BLaER1 (cell line): ENCODE results near the gene CEPT1.

Experiments used
- H3K27ac ChIP-seq: shearing (Covaris generic); formaldehyde crosslinking; 2 replicates; pipeline ENCODE4 v1.8.1; 2022
- H3K27me3 ChIP-seq: shearing (Covaris generic); formaldehyde crosslinking; 2 replicates; pipeline ENCODE4 v1.8.1; 2022
- H3K36me3 ChIP-seq: shearing (Covaris generic); formaldehyde crosslinking; 2 replicates; pipeline ENCODE4 v1.8.1; 2022
- H3K4me1 ChIP-seq: shearing (Covaris generic); formaldehyde crosslinking; 2 replicates; pipeline ENCODE4 v1.8.1; 2022
- H3K4me2 ChIP-seq: shearing (Covaris generic); formaldehyde crosslinking; 2 replicates; pipeline ENCODE4 v1.8.1; 2022
- H3K4me3 ChIP-seq: shearing (Covaris generic); formaldehyde crosslinking; 2 replicates; pipeline ENCODE4 v1.8.1; 2022
- H3K9ac ChIP-seq: shearing (Covaris generic); formaldehyde crosslinking; 2 replicates; pipeline ENCODE4 v1.8.1; 2022
- H3K9me3 ChIP-seq: shearing (Covaris generic); formaldehyde crosslinking; 2 replicates; pipeline ENCODE4 v1.8.1; 2022
- H4K20me1 ChIP-seq: shearing (Covaris generic); formaldehyde crosslinking; 2 replicates; pipeline ENCODE4 v1.8.1; 2022
- Cebpa-rat ChIP-seq: shearing (Covaris generic); IDR thresholded peaks from 2 replicates; pipeline ENCODE4 v1.8.1; 2022

Gene CEPT1

GRCh38 chr1:111217183-111217910, 77.3 kb downstream of the CEPT1 start:
- Histone ChIP-seq H3K36me3 (no peaks in the 10 kb centered on the region), H3K4me2 (peak overlapping the region; percentile 76), H3K4me3 (no peak overlapping the region), H4K20me1 (no peaks in the 10 kb centered on the region), H3K27ac (peak overlapping the region; percentile 88), H3K27me3 (no peaks in the 10 kb centered on the region), H3K9ac (no peak overlapping the region), H3K9me3 (no peaks in the 10 kb centered on the region), H3K4me1 (peaks cover 100% of the 10 kb centered on the region)
- TF ChIP-seq Cebpa-rat, result no peak

- no peaks in the 10 kb centered on the region for H3K27me3 ChIP-seq
- no peaks in the 10 kb centered on the region for H3K36me3 ChIP-seq
- H3K4me3 ChIP-seq, result no peak overlapping the region
- H3K27ac ChIP-seq, result peak overlapping the region; percentile 91
- no peak for TF ChIP-seq Cebpa-rat
- H3K4me1 ChIP-seq, result peaks cover 96% of the 10 kb centered on the region
- no peaks in the 10 kb centered on the region for H3K9me3 ChIP-seq
- peak overlapping the region; percentile 90 for H3K4me2 ChIP-seq
- no peaks in the 10 kb centered on the region for H4K20me1 ChIP-seq
- peak overlapping the region; percentile 68 for H3K9ac ChIP-seq
Measured at GRCh38 chr1:111218701-111219556, 78.9 kb downstream of the CEPT1 start.

- Histone ChIP-seq H4K20me1 (no peaks in the 10 kb centered on the region), H3K4me2 (peak overlapping the region; percentile 90), H3K9ac (peak overlapping the region; percentile 68), H3K27ac (peak overlapping the region; percentile 91), H3K4me3 (peak overlapping the region; percentile 16; the same call in 1 of the 2 replicates), H3K27me3 (no peaks in the 10 kb centered on the region), H3K9me3 (no peaks in the 10 kb centered on the region), H3K4me1 (peaks cover 88% of the 10 kb centered on the region), H3K36me3 (no peaks in the 10 kb centered on the region)
- TF ChIP-seq Cebpa-rat, result no peak
Measured at GRCh38 chr1:111219557-111220286, 79.7 kb downstream of the CEPT1 start.

GRCh38 chr1:111220302-111220890, 80.4 kb downstream of the CEPT1 start:
- peak overlapping the region; percentile 16; the same call in 1 of the 2 replicates for H3K4me3 ChIP-seq
- peak overlapping the region; percentile 68 for H3K9ac ChIP-seq
- H3K27me3 ChIP-seq, result no peaks in the 10 kb centered on the region
- H4K20me1 ChIP-seq, result no peaks in the 10 kb centered on the region
- no peaks in the 10 kb centered on the region for H3K36me3 ChIP-seq
- no peak for TF ChIP-seq Cebpa-rat
- H3K4me1 ChIP-seq, result peaks cover 82% of the 10 kb centered on the region
- H3K27ac ChIP-seq, result peak overlapping the region; percentile 91
- no peaks in the 10 kb centered on the region for H3K9me3 ChIP-seq
- H3K4me2 ChIP-seq, result peak overlapping the region; percentile 90

- no peaks in the 10 kb centered on the region for H4K20me1 ChIP-seq
- TF ChIP-seq Cebpa-rat, result no peak
- H3K4me2 ChIP-seq, result peak overlapping the region; percentile 90
- peaks cover 73% of the 10 kb centered on the region for H3K4me1 ChIP-seq
- peak overlapping the region; percentile 68 for H3K9ac ChIP-seq
- H3K9me3 ChIP-seq, result no peaks in the 10 kb centered on the region
- no peaks in the 10 kb centered on the region for H3K27me3 ChIP-seq
- no peaks in the 10 kb centered on the region for H3K36me3 ChIP-seq
- peak overlapping the region; percentile 91 for H3K27ac ChIP-seq
- no peak overlapping the region for H3K4me3 ChIP-seq
Measured at GRCh38 chr1:111221276-111221632, 81.2 kb downstream of the CEPT1 start.

GRCh38 chr1:111221633-111222291, 81.7 kb downstream of the CEPT1 start:
- Histone ChIP-seq H3K27ac (peak overlapping the region; percentile 91), H3K4me3 (peak overlapping the region; percentile 38; the same call in 1 of the 2 replicates), H4K20me1 (no peaks in the 10 kb centered on the region), H3K4me2 (peak overlapping the region; percentile 90), H3K36me3 (no peaks in the 10 kb centered on the region), H3K9me3 (no peaks in the 10 kb centered on the region), H3K4me1 (peaks cover 68% of the 10 kb centered on the region), H3K27me3 (no peaks in the 10 kb centered on the region), H3K9ac (peak overlapping the region; percentile 68)
- TF ChIP-seq Cebpa-rat, result no peak

- no peaks in the 10 kb centered on the region for H4K20me1 ChIP-seq
- H3K27me3 ChIP-seq, result no peaks in the 10 kb centered on the region
- peak overlapping the region; percentile 90 for H3K4me2 ChIP-seq
- peak overlapping the region; percentile 38 for H3K4me3 ChIP-seq
- H3K9ac ChIP-seq, result peak overlapping the region; percentile 68
- no peak for TF ChIP-seq Cebpa-rat
- H3K27ac ChIP-seq, result peak overlapping the region; percentile 91
- peaks cover 61% of the 10 kb centered on the region for H3K4me1 ChIP-seq
- no peaks in the 10 kb centered on the region for H3K9me3 ChIP-seq
- no peaks in the 10 kb centered on the region for H3K36me3 ChIP-seq
Measured at GRCh38 chr1:111222308-111223125, 82.5 kb downstream of the CEPT1 start.

GRCh38 chr1:111223126-111223685, 83.2 kb downstream of the CEPT1 start:
- H4K20me1 ChIP-seq, result no peaks in the 10 kb centered on the region
- 0 out of 2 replicates have a peak overlapping the region, but pooled peaks have one; percentile 20 for H3K27ac ChIP-seq
- H3K9ac ChIP-seq, result no peak overlapping the region; the same call in 1 of the 2 replicates

More at GRCh38 chr1:111223126-111223685, 83.2 kb downstream of the CEPT1 start:
- Histone ChIP-seq H3K4me1 (peaks cover 54% of the 10 kb centered on the region), H3K9me3 (no peaks in the 10 kb centered on the region), H3K27me3 (no peaks in the 10 kb centered on the region), H3K4me2 (peak overlapping the region; percentile 90), H3K4me3 (no peak overlapping the region), H3K36me3 (no peaks in the 10 kb centered on the region)
- TF ChIP-seq Cebpa-rat, result no peak
